Parathyroid adenoma (tissue), 2 donors: ENCODE measurements around the gene MYO16.

Experiments
- H2AFZ ChIP-seq: fragments of 300-600 bp; sonication (generic); one replicate; pipeline ENCODE4 v1.7.0; 2017; ENCODE audit warnings: antibody characterized with exemption, mild to moderate bottlenecking
- H3K27ac ChIP-seq: fragments of 300-600 bp; sonication (generic); one replicate; pipeline ENCODE4 v1.7.0; 2017
- H3K27me3 ChIP-seq: fragments of 300-600 bp; sonication (generic); one replicate; pipeline ENCODE4 v1.7.0; 2017; ENCODE audit warnings: low read length; ENCODE audit not compliant: control insufficient read depth, insufficient read depth
- H3K36me3 ChIP-seq: fragments of 300-600 bp; sonication (generic); one replicate; pipeline ENCODE4 v1.7.0; 2017; ENCODE audit warnings: low read length; ENCODE audit not compliant: control insufficient read depth, insufficient read depth
- H3K4me1 ChIP-seq: fragments of 300-600 bp; sonication (generic); one replicate; pipeline ENCODE4 v1.7.0; 2017; ENCODE audit warnings: control low read depth
- H3K4me2 ChIP-seq: fragments of 300-600 bp; sonication (generic); one replicate; pipeline ENCODE4 v1.7.0; 2017; ENCODE audit warnings: low read length
- H3K4me3 ChIP-seq: fragments of 300-600 bp; sonication (generic); one replicate; pipeline ENCODE4 v1.7.0; 2017; ENCODE audit warnings: low read depth, low read length
- H3K79me2 ChIP-seq: fragments of 300-600 bp; sonication (generic); one replicate; pipeline ENCODE4 v1.7.0; 2017; ENCODE audit warnings: control low read depth
- H3K9ac ChIP-seq: fragments of 300-600 bp; sonication (generic); one replicate; pipeline ENCODE4 v1.7.0; 2017; ENCODE audit warnings: mild to moderate bottlenecking
- H3K9me3 ChIP-seq: fragments of 300-600 bp; sonication (generic); one replicate; pipeline ENCODE4 v1.7.0; 2017; ENCODE audit warnings: low read length; ENCODE audit not compliant: control insufficient read depth
- TF ChIP-seq, protein P1 (sequence below): fragments of 300-600 bp; sonication (generic); IDR thresholded peaks from one replicate; pipeline ENCODE4 v1.7.0; 2017; ENCODE audit warnings: antibody characterized with exemption, mild to moderate bottlenecking
- donor health status: primary hyperparathyroidism.

The MYO16 gene

DNA sequence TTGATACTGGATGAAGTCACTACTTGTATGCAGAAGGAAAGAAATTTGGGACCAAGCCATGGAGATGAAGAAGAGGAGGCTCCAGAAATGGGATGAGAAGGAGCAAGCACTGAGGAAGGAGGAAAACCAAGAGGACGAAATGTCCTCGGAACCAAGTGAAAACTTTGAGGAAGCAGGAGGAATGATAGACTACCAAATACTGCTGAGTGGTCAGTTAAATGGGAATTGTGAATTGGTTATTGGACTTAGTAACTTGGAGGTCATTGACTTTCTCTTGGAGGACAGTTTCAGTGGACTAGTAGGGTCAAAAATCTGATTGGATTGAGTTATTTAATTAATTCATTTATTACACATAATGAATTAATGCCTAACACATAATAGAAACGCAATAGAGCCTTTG, 167.9 kb downstream of the MYO16 start:
- H3K9me3 ChIP-seq: no peaks in the 10 kb centered on the region
- H3K4me3 ChIP-seq: no peak overlapping the region
- H3K79me2 ChIP-seq: no peaks in the 10 kb centered on the region
- TF ChIP-seq, protein P1, sequence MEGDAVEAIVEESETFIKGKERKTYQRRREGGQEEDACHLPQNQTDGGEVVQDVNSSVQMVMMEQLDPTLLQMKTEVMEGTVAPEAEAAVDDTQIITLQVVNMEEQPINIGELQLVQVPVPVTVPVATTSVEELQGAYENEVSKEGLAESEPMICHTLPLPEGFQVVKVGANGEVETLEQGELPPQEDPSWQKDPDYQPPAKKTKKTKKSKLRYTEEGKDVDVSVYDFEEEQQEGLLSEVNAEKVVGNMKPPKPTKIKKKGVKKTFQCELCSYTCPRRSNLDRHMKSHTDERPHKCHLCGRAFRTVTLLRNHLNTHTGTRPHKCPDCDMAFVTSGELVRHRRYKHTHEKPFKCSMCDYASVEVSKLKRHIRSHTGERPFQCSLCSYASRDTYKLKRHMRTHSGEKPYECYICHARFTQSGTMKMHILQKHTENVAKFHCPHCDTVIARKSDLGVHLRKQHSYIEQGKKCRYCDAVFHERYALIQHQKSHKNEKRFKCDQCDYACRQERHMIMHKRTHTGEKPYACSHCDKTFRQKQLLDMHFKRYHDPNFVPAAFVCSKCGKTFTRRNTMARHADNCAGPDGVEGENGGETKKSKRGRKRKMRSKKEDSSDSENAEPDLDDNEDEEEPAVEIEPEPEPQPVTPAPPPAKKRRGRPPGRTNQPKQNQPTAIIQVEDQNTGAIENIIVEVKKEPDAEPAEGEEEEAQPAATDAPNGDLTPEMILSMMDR: no peak
- H2AFZ ChIP-seq: no peak overlapping the region
- no peaks in the 10 kb centered on the region for H3K36me3 ChIP-seq
- H3K9ac ChIP-seq: no peak overlapping the region
- no peaks in the 10 kb centered on the region for H3K27me3 ChIP-seq
- no peaks in the 10 kb centered on the region for H3K4me1 ChIP-seq
- H3K27ac ChIP-seq: no peak overlapping the region
- no peak overlapping the region for H3K4me2 ChIP-seq

DNA sequence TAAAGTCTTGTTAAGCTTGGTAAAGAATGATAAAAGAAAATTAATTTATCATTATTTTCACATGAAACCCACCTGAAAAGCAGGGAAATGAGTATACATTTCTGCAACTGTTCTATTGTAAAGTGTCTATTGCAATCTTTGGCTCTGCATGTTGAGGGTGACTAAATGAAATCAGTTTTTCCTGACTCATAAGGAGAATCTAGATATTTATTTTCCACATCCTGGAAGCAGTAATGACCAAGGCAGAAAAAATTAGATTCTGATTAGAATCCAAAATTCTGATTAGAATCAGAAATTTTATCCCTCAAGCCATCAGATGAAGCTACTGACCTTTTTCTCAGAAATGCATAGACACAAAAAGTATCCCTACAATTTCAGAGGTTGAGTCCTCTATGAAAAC, 178.4 kb downstream of the MYO16 start:
- Histone ChIP-seq H3K36me3 (no peaks in the 10 kb centered on the region), H2AFZ (no peak overlapping the region), H3K4me3 (no peak overlapping the region), H3K27ac (no peak overlapping the region), H3K79me2 (no peaks in the 10 kb centered on the region), H3K9ac (no peak overlapping the region), H3K4me2 (no peak overlapping the region), H3K4me1 (no peaks in the 10 kb centered on the region), H3K27me3 (no peaks in the 10 kb centered on the region), H3K9me3 (no peaks in the 10 kb centered on the region)
- TF ChIP-seq, protein P1: no peak

DNA sequence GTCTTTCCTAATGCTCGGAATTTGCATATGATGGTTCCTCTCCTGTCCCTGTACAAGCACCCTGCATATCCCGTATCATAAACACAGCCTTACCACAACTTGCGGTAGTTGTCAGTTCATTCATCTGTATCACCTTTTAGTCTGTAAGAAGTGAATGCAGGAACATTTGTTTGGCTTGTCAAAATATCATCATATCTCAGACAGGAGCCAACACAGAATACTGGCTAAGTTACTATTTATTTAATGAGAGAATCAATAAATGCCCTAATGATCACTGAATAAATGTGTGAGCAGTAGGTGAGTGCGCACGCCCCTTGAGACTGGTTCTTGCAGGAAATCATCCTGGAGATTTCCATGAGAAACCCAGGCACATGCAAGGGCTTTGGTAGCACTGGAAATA, 182.8 kb downstream of the MYO16 start:
- Histone ChIP-seq H3K4me1 (no peaks in the 10 kb centered on the region), H3K9me3 (no peaks in the 10 kb centered on the region), H3K27ac (no peak overlapping the region), H3K79me2 (no peaks in the 10 kb centered on the region), H3K27me3 (no peaks in the 10 kb centered on the region), H3K4me2 (no peak overlapping the region), H3K36me3 (no peaks in the 10 kb centered on the region), H3K4me3 (no peak overlapping the region), H3K9ac (no peak overlapping the region), H2AFZ (no peak overlapping the region)
- TF ChIP-seq, protein P1: no peak

DNA sequence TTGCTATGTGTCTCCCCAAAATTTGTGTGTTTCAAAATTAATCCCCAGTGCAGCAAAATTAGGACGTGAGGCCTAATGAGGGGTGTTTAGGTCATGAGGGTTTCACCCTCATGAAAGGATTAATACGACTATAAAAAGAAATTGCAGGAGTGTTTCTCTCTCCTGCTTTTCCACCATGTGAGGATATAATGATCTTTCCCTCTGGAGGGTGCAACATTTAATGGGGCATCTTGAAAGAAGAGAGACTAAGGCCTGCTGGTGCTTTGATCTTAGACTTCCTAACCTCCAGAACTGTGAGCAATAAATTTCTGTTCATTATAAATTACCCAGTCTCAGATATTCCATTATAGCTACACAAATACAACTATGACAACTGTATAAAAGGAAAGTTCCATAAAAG, 183.2 kb downstream of the MYO16 start:
- no peak overlapping the region for H3K4me2 ChIP-seq
- no peak overlapping the region for H3K4me3 ChIP-seq
- H3K36me3 ChIP-seq: no peaks in the 10 kb centered on the region
- no peaks in the 10 kb centered on the region for H3K9me3 ChIP-seq
- no peak overlapping the region for H3K27ac ChIP-seq
- no peaks in the 10 kb centered on the region for H3K4me1 ChIP-seq
- no peak overlapping the region for H2AFZ ChIP-seq
- H3K9ac ChIP-seq: no peak overlapping the region
- no peaks in the 10 kb centered on the region for H3K79me2 ChIP-seq
- TF ChIP-seq, protein P1: no peak
- H3K27me3 ChIP-seq: no peaks in the 10 kb centered on the region

DNA sequence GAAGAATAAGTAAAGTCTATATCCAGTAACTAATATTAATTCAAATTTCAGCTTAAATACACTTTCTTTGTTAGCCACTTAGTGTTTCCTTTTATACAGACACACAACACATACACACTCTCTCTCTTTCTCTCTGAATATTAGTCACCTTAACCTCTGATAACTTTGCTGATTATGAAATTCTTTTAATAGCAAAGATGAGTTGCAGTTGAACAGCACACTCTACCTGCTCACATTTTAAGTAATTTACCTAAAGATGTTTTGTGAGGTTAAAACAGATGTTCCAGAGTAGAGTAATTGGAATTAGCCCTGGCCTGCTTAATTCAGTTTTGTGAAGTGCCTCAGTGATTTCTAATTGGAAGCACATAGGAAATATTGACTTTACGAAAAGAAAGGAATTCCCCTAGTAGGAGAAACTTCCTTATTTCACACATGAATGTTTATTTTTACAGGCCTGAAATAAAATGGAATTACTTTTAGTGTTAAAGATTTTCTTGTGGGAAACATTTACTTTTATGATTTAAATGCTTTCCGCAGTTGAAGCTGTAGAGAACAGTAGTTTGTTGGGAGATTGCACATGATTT, 184.3 kb downstream of the MYO16 start:
- H2AFZ ChIP-seq: no peak overlapping the region
- no peaks in the 10 kb centered on the region for H3K27me3 ChIP-seq
- no peaks in the 10 kb centered on the region for H3K36me3 ChIP-seq
- no peak overlapping the region for H3K27ac ChIP-seq
- no peak overlapping the region for H3K9ac ChIP-seq
- H3K9me3 ChIP-seq: no peaks in the 10 kb centered on the region
- H3K4me3 ChIP-seq: no peak overlapping the region
- H3K4me2 ChIP-seq: no peak overlapping the region
- TF ChIP-seq, protein P1: no peak
- no peaks in the 10 kb centered on the region for H3K79me2 ChIP-seq
- no peaks in the 10 kb centered on the region for H3K4me1 ChIP-seq
